PFSK-1 (cell line): ENCODE results near the gene OR56A5.

Source experiments
- FOXP2 ChIP-seq: optimal IDR thresholded peaks from 2 replicates; pipeline ENCODE3; 2011; ENCODE audit warnings: borderline replicate concordance, control low read depth, inconsistent platforms; ENCODE audit not compliant: insufficient read depth; ENCODE audit errors: extremely low read length, extremely low read depth
- POLR2AphosphoS5 ChIP-seq: IDR thresholded peaks from 2 replicates; pipeline ENCODE4 v1.6.1; 2012; ENCODE audit warnings: low read depth, mild to moderate bottlenecking, control low read depth, low read length, moderate library complexity
- SIN3A ChIP-seq: IDR thresholded peaks from 2 replicates; pipeline ENCODE4 v1.6.1; 2012; ENCODE audit warnings: mild to moderate bottlenecking, low read length, moderate library complexity, borderline replicate concordance; ENCODE audit not compliant: insufficient read depth
- TAF1 ChIP-seq: IDR thresholded peaks from 2 replicates; pipeline ENCODE4 v1.6.1; 2012; ENCODE audit warnings: low read length, control low read depth, borderline replicate concordance; ENCODE audit not compliant: insufficient read depth
- TF ChIP-seq, protein P1 (sequence below), 2 experiments: IDR thresholded peaks; 2 replicates each; pipeline versions ENCODE4 v1.6.1 to v1.8.0; 2011 to 2012; ENCODE audit warnings: low read depth in 2 of 2, low read length in 2 of 2, control low read depth in 1 of 2, inconsistent platforms in 1 of 2, mild to moderate bottlenecking in 1 of 2, moderate library complexity in 1 of 2; ENCODE audit not compliant: insufficient read depth in 1 of 2

- TF ChIP-seq TAF1 (no peak), POLR2AphosphoS5 (no peak), SIN3A (no peak), FOXP2 (no peak)
- TF ChIP-seq, protein P1, sequence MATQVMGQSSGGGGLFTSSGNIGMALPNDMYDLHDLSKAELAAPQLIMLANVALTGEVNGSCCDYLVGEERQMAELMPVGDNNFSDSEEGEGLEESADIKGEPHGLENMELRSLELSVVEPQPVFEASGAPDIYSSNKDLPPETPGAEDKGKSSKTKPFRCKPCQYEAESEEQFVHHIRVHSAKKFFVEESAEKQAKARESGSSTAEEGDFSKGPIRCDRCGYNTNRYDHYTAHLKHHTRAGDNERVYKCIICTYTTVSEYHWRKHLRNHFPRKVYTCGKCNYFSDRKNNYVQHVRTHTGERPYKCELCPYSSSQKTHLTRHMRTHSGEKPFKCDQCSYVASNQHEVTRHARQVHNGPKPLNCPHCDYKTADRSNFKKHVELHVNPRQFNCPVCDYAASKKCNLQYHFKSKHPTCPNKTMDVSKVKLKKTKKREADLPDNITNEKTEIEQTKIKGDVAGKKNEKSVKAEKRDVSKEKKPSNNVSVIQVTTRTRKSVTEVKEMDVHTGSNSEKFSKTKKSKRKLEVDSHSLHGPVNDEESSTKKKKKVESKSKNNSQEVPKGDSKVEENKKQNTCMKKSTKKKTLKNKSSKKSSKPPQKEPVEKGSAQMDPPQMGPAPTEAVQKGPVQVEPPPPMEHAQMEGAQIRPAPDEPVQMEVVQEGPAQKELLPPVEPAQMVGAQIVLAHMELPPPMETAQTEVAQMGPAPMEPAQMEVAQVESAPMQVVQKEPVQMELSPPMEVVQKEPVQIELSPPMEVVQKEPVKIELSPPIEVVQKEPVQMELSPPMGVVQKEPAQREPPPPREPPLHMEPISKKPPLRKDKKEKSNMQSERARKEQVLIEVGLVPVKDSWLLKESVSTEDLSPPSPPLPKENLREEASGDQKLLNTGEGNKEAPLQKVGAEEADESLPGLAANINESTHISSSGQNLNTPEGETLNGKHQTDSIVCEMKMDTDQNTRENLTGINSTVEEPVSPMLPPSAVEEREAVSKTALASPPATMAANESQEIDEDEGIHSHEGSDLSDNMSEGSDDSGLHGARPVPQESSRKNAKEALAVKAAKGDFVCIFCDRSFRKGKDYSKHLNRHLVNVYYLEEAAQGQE (IDR thresholded peaks at IDR 0.05; ENCODE audit: insufficient read depth in 1 of 2, low read depth in 2 of 2, low read length in 2 of 2): no peak
Observed at GRCh38 chr11:5973530-5973929, 5.2 kb upstream of the OR56A5 start.
